Dermis microvascular lymphatic vessel endothelial cell (primary cell): Measurements from ENCODE around the gene ACAT1. TPM values are rescaled to one million over a fixed set of nuclear protein-coding genes. Genes with fewer than 3 reads are reported as not detected.
"Not testable (repeated sequence)": the region's sequence is repeated elsewhere in the genome, so short reads cannot be mapped to it uniquely, and the experiment has no call there.

ENCODE experiments used
- DNase-seq, 2 donors: peaks; one replicate each; pipeline versions ENCODE4 v3.0.0 to v3.0.0-alpha.2; 2010; ENCODE audit warnings: low read depth in 2 of 2
- total RNA-seq: library from RNA; depleted of rRNA; stranded (reverse); fragments of >200 nt; gene quantifications from 2 replicates; pipeline ENCODE4 v1.2.1, GENCODE V29; 2014

The ACAT1 gene
- total RNA-seq: 102 and 110 TPM in 2 replicates

DNA sequence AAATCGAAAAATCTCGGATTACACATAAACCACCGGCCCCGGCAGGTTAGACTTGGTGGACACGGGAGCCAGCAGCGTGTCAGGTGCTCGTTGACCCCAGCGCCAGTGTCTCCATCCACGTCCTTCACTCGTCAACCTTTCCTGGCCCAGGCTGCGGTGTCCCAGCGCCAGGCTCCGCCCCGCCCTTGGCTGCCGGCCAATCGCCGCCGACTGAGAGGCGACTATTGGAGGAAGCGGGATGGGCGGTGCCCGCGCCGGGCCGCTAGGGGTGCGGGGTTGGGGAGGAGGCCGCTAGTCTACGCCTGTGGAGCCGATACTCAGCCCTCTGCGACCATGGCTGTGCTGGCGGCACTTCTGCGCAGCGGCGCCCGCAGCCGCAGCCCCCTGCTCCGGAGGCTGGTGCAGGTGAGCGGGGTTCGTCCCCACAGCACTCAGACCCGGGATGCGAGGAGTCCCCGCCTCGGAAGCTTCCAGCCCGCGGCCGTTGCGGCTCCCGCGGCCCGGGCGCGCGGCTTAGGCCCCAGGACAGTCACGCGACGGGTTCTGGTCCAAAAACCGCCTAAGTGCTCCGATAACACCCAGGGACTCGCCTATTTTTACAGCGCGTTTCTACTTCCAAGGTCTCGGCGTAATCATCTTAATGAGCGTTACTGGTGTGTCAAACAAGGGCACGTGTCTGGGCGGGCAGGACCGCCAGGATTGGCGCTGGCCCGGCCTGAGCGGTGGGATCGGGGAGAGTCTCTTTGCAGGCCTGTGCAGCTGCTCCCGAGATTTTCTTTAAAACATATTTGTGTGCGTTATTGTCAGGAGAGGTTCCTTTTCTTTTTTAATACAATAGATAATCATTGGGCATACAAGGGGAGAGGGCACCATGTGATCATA, at the start of gene ACAT1:
Gene ACAT1, plus strand, starts transcription at position 294 of the 882 bp plus-strand sequence. Its CDS starts 40 bp downstream, at position 334.
- DNase-seq: peak; percentile 91 to 95

DNA sequence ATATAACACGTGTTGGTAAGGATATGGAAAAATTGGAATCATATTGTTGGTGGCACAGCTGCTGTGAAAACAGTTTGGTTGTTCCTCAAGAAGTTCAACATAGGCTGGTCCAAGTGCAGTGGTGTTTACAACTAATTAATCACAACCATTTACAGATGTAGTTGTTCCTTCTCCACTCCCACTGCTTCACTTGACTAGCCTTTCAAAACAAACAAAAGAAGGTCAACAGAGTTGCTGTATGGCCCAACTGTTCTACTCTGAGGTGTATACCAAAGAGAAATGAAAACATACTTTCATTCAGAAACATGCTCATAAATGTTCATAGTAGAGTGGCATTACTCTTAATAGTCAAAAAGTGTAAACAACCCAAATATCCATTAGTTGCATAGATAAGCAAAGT, 36.6 kb upstream of the ACAT1 start:
- DNase-seq: no peak

DNA sequence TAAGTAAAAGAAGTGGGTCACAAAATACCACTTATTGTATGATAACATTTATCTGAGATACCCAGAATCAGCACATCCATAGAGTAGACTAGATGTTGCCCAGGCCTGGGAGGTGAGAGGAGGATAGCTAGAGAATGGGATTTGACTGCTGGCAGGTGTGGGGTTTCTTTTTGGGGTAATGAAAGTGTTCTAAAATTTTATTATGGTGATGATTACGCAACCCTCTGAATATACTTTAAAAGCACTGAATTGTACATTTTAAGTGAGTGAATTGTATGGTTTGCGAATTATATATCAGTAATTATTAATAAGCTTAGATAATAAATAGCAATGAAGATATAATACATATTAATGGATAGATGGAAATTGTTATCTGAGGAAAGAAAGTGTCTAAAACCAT, 35.7 kb upstream of the ACAT1 start:
- DNase-seq: no peak

DNA sequence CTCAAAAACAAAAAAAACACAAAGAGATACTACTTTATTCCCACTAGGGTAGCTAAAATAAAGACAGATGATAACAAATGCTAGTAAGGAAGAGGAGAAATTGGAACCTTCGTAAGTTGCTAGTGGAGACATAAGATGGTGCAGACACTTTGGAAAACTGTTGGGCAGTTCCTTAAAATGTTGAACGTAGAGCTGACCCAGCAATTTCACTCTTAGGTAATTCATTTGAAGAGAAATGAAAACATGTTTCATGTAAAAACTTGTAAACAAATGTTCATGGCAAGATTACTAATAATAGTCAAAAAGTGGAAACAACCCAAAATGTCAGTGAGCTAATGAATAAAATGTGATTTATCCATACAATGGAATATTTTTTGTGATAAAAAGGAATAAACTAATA, 29.2 kb upstream of the ACAT1 start:
- no peak for DNase-seq

DNA sequence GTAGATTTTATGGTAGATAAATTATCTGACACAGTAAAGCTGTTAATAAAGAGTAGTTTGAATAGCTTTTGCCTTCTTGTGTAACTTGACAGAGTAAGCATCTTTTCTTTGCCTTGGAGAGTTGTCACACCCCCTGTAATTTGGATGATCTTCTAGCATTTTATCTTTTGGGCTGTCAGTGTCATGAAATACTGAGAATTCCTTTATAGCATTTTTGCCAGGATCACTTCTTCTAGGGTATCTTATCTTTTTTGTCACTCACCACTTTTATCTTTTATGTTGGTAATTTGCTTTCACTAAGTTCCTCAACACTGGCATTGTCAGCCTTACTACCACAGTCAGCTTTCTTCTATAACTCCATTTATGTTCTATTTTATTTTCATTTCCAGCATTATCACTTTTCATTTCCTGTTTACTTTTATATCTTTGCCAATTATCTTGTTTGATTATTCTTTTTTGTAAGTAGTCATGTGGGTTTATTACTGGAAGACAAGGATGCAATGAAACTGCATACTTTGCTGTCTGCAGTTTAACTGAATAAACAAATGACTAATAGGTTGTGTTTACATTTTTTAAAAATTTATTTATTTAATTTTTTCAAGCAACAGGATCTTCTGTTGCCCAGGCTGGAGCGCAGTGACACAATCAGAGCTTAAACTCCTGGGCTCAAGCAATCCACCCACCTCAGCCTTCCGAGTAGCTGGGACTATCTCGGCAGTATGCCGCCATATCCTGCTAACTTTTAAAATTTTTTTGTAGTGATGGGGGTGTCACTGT, 28.1 kb upstream of the ACAT1 start:
- DNase-seq: no peak

DNA sequence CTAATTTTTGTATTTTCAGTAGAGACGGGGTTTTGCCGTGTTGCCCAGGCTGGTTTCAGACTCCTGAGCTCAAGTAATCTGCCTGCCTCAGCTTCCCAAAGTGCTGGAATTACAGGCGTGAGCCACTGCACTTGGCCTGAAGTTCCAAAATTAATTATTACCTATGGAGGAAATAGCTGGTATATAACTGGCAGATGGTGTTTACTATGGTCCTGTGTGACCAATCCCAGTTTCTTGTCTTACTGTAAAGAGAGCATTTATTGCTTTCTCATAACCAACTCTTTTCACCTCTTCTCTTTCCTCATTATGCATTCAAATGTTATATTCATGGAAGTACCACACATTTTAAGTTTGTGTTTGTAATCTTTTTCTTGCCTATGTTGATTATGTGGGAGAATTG, 24.2 kb upstream of the ACAT1 start:
- DNase-seq: no peak

DNA sequence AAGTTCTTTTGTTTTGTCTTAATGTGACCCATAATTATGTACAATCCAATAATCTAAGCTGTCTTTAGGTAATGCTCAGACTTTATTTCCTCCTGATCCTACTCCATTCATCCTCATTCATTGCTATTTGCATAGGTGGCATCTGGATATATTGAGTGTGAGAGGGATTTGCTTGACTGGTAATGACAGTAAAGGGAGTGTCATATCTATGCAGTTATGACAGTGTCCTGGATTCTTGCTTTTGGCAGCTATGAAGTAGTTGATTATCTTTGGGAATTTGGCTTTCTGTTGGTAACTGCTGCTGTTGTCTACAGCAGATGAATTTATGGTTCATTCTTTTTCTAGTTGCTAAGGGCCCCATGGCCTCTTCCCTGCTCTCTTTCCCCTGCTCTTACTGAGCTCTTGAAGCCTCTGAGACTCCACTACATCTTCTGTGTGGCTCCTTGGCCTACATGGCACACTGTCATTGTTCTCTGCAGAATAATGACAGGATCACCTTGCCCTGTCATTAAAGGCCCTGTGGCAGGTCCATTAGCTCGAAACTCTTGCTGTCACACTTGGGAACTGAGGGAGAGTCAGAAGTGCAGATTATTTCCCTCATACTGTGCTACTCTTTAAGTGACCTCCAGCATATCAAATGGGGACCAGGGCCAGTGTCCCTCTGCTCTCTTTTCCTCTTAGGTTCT, 20.1 kb upstream of the ACAT1 start:
- DNase-seq: no peak

DNA sequence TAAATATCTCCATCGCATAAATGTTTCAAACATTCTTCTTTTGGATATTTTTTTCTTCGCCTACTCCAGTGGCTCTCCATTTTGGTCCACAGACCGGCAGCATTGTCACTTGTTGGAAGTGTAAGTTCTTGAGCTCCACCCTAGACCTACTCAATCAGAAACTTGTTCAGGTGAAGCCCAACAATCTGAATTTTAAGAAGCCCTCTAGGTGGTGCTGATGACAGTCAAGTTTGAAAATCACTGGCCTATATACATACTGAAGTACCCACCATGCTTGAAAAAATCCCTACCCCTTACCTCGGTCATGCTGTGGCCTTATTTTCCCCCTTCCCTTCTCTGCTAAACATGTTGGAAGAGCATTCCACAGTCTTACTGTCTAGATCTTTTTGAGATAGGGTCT, 10.2 kb upstream of the ACAT1 start:
- DNase-seq: no peak

DNA sequence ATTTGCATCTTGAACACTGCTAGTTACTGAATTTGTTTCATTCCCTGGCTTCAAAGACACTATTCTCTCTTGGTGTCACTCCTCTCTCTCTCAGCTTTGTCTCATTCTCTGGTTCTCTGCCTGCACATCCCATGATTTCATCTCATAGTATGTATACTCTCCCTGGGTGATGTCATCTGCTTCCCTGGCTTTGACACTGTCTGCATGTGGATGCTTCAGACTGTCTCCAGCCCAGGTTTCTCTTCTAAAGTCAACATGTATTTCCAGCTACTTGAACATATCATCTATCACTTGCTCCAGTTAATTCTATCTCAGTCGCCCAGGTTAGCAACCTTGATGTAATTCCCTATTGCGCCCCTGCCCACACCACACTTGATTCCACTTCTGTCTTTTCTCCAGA, 9.3 kb upstream of the ACAT1 start:
- no peak for DNase-seq

DNA sequence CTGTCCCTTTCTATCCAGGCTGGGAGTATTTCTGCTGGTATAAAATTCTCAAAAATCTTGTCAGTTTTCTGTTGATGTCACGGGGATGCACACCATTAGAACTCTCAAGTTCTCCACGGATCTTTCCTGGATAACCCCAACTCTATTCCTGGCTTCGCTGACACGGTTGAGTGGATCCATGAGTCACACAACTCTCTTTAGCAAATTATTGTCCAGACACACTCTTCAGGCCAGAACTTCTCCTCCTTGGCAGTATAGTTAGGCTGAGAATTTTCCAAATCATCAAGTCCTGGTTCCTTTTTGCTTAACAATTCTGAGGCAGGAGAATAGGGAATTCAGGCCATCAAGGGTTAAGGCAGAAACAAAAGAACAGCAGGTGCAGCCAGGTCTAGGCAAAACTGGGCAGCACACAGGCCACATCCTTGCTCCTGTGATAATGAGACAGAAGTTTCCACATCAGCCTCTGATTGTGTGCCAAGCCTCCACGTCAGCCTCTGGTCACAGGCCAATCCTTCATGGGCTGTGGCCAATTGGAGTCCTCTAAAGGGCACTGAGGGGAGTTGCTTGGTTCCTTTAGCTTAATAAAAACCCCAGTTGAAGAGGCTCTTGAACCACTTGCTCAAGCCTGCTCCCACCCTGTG, 5.7 kb upstream of the ACAT1 start:
- DNase-seq: peak; percentile 88 to 92

DNA sequence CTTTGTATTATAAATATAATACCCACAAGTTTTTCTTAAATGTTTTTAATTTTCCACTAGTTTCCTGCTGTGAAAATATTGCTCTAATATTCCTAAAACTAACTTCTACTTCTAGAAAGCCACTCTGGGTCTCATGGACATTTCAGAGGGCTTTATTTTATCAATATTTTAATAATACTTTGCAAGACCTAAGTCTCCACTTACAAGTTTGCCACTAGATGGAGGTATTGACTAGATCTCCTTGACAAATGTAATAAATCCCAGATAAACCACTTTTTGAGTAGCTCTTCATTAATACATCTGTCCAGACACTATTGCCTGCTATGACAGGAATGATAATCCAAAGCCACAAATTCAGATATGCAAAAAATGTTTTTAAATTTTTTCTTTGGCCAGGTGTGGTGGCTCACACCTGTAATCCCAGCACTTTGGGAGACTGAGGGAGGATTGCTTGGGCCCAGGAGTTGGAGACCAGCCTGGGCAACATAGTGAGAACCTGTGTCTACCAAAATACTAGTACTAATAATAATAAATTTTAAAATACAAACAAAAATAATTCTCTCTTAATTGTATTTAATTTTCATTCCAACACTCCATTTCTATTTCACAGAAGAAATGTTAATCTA, 3.5 kb upstream of the ACAT1 start:
- peak; percentile 59 to 72 for DNase-seq

DNA sequence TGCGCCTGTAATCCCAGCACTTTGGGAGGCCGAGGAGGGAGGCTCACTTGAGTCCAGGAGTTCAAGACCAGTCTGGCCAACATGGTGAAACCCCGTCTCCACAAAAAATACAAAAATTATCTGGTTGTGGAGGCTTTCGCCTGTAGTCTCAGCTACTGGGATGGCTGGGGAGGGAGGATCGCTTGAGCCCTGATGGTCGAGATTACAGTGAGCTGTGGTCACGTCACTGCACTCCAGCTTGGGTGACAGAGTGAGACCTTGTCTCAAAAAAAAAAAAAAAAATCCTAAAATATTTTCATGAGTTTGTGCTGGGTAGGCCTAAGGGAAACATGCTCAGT, 462 bp upstream of the ACAT1 start:
- DNase-seq: not testable (repeated sequence)

DNA sequence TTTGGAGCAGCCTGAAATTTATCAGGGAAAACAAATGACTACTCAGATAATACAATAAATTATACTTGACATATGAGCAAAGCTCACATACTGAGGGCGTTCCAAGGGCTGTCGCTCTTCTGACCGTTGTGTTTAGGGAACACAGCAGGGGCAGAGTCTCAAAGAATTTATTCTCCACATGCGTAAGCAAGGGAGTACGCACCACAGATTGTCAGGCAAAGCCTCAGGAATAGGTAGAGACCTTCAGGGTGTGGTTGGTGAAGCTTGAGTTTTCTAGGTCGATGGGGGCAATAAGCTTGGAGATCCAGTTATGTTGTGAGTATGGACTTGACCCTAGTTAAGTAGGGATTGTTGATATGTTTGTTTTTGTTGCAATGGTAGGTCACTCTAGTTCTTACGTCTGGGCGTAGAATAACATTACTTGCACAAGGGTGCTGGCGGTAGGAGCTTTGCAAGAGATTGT, 830 bp downstream of the ACAT1 start:
- DNase-seq: peak; percentile 14 to 59

DNA sequence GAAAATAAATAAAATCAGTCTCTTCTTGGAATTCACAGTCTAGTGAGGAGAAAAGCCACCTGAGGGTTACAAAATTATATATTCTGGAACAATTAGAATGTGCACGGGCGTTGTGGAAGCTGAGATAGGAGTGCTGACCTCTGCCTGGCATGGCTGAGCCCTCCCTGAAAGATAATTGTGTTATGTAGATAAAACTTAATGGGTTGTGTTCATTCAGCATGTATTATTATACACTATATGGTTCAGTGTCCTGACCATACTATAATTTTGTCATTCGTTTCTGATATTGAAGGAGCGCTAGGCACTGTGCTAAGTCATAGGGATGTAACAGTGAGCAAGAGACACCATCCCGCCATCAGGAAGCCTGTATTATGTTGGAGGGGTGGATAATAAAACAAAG, 3.7 kb downstream of the ACAT1 start:
- no peak for DNase-seq

DNA sequence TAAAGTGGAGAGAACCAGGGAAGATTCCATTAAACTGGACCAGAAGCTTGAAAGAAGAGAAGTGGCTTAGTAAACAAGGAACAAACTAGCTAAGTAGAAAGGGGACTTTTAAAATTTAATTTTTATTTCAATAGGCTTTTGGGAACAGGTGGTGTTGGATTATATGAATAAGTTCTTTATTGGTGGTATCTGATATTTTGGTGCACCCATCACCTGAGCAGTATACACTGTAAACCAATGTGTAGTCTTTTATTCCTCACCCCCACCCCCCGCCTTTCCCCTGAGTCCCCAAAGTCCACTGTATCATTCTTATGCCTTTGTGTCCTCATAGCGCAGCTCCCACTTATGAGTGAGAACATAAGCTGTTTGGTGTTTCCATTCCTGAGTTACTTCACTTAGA, 7.4 kb downstream of the ACAT1 start:
- no peak for DNase-seq

DNA sequence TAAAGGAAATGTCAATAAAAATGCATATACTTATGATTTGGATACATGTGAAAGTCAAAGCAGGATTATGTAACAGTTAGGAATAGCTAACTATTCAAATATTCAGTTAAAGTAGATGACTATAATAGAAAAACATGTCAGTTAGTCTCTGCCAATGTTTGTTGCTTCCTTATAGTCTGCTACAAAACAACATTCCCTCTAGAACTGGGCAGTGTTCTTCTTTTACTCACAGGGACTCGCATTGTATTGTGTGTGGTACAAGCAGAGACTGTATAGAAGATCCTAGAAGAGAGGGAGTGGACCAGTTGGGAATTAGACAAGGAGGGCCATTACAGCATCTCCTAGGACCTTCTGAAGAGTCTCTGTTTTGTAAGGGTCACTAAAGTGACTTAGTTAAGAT, 10.6 kb downstream of the ACAT1 start:
- DNase-seq: no peak

DNA sequence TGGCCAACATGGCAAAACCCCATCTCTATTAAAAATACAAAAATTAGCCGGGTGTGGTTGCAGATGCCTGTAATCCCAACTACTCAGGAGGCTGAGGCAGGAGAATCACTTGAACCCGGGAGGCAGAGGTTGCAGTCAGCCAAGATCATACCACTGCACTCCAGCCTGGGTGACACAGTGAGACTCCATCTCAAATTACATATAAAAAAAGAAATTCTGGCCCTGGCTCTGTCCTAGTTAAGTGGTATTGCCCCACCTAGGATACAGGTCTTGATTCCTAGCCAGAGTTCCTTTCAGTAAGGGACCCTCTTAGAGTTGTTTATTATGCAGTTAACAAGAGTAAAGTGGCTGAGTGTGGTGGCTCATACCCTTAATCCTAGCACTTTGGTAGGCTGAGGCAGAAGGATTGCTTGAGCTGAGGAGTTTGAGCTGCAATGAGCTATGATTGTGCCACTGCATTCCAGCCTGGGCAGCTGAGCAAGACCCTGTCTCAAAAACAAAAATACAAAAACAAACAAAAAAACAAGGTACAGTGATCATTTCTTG, 11.7 kb downstream of the ACAT1 start:
- DNase-seq: not testable (repeated sequence)

DNA sequence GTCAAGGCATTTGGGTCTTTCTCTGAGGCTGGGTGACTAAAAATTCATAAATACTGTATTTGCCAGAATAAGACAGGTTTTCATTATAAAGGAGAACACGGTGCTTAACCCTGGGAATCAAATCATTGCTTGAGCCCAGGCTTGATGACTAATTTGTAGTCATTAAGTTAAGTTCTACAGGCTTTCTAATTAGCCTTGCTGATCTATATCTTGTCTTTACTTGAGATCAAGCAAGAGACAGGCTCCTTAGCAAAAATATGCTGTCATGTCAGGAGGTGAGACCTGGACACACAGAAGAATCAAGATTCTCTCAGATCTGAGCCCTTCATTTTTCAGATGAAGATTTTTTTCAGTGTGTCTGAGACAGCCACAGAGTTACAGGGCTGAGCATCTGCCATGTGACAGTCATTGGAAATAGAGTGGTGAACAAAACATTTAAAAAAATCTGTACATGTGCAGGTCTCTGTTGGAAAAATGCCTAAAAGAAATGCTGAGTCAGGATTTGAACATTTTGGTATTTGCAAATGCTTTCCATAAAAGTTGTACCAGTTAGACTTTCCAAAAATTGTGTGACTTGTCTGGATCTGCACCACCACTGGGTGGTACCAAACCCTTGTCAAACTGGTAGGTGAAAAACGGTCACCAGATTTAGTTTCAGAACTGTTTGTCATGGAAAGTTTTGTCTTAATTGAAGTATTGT, 14.6 kb downstream of the ACAT1 start:
- DNase-seq: peak in 1 of 2 donors; percentile 30

DNA sequence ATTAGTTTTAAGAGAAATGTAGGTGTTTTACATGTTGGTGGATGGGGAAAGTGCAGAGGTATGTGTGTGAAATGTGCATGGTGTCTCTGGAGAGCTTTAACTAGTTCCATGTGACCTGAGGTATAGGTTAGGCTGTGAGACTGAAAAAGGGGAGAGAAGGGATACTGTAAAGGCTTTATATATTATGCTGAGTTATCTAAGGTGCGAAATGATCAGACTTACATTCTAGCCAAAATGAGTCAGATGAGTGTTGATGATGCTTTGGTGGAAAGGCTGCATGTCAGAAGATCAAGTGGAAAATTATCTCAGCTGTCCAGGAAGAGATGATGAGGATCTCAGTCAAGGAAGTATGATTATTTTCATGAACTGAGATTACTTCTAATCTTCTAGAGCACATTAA, 15.8 kb downstream of the ACAT1 start:
- DNase-seq: no peak

DNA sequence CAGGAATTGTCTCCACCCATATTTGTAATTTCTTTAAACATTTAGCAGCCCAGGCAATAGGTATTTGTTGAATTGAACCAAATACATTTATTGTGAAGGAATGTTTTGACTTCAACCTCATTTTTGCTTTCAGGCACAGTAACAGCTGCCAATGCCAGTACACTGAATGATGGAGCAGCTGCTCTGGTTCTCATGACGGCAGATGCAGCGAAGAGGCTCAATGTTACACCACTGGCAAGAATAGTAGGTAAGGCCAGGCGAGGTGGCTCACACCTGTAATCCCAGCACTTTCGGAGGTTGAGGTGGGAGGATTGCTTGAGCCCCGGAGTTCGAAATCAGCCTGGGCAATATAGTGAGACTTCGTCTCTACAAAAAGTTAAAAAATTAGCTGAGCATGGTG, 20.9 kb downstream of the ACAT1 start:
- DNase-seq: no peak
